ENCODE measurements around the gene RAD21L1. TPM values are rescaled to one million over a fixed set of nuclear protein-coding genes. Genes with fewer than 3 reads are reported as not detected.
"Not testable (repeated sequence)": the region's sequence is repeated elsewhere in the genome, so short reads cannot be mapped to it uniquely, and the experiment has no call there.

Gene RAD21L1
- total RNA-seq, 2 experiments from 2014 or later: 0.27 TPM; not detected in 1

- POLR2A ChIA-PET; H3K4me3 Mint-ChIP-seq; DNase-seq; H3K36me3 Mint-ChIP-seq (ENCODE audit: low read depth); H3K27ac Mint-ChIP-seq; H3K4me1 Mint-ChIP-seq; H3K9me3 Mint-ChIP-seq: not testable (repeated sequence)
- CTCF ChIA-PET: interaction anchor here (2.2 kb wide), 1 partner anchor 16 kb away, joined by 8 read pairs; the partner anchor contains the start of gene SNPH
- peaks cover 16% of the 10 kb centered on the region for H3K27me3 Mint-ChIP-seq
Observed at GRCh38 chr20:1250282-1250681, 24.4 kb downstream of the RAD21L1 start.

- CTCF ChIA-PET: no interaction called here
- Mint-ChIP-seq H3K4me1 (peaks cover 6% of the 10 kb centered on the region), H3K9me3 (peaks cover 2% of the 10 kb centered on the region), H3K4me3 (no peak overlapping the region), H3K36me3 (ENCODE audit: low read depth) (no peaks in the 10 kb centered on the region), H3K27ac (no peak overlapping the region), H3K27me3 (peaks cover 24% of the 10 kb centered on the region)
- POLR2A ChIA-PET: no interaction called here
- no peak for DNase-seq
Observed at GRCh38 chr20:1252416-1252815, 26.6 kb downstream of the RAD21L1 start.

GRCh38 chr20:1254254-1254653, 28.4 kb downstream of the RAD21L1 start:
- no peak overlapping the region for H3K27ac Mint-ChIP-seq
- POLR2A ChIA-PET: no interaction called here
- no peaks in the 10 kb centered on the region for H3K36me3 Mint-ChIP-seq (ENCODE audit: low read depth)
- H3K4me1 Mint-ChIP-seq: peaks cover 6% of the 10 kb centered on the region
- H3K27me3 Mint-ChIP-seq: peaks cover 25% of the 10 kb centered on the region
- DNase-seq: no peak
- H3K4me3 Mint-ChIP-seq: no peak overlapping the region
- peaks cover 2% of the 10 kb centered on the region for H3K9me3 Mint-ChIP-seq
- CTCF ChIA-PET: interaction anchor here (0.6 to 1.1 kb wide), 4 partner anchors 12 to 339 kb away, joined by 3 read pairs; no protein-coding TSS in a partner anchor

- CTCF ChIA-PET: interaction anchor here (1.5 kb wide), 1 partner anchor 11 kb away, joined by 6 read pairs; the partner anchor contains the start of gene SNPH
- peaks cover 6% of the 10 kb centered on the region for H3K4me1 Mint-ChIP-seq
Observed at GRCh38 chr20:1255675-1256074, 29.8 kb downstream of the RAD21L1 start.

GRCh38 chr20:1263853-1264252, 38.0 kb downstream of the RAD21L1 start:
- POLR2A ChIA-PET: no interaction called here
- H3K4me3 Mint-ChIP-seq: no peak overlapping the region
- peaks cover 12% of the 10 kb centered on the region for H3K36me3 Mint-ChIP-seq (ENCODE audit: low read depth)
- H3K27me3 Mint-ChIP-seq: no peaks in the 10 kb centered on the region
- DNase-seq: no peak
- peaks cover 6% of the 10 kb centered on the region for H3K9me3 Mint-ChIP-seq
- CTCF ChIA-PET: interaction anchor here (1.7 kb wide), 1 partner anchor 10 kb away, joined by 5 read pairs; no protein-coding TSS in a partner anchor
- peaks cover 31% of the 10 kb centered on the region for H3K4me1 Mint-ChIP-seq
- H3K27ac Mint-ChIP-seq: no peak overlapping the region

More at GRCh38 chr20:1255675-1256074, 29.8 kb downstream of the RAD21L1 start:
- Mint-ChIP-seq H3K9me3 (peaks cover 2% of the 10 kb centered on the region), H3K27ac (no peak overlapping the region), H3K36me3 (ENCODE audit: low read depth) (no peaks in the 10 kb centered on the region), H3K27me3 (peaks cover 25% of the 10 kb centered on the region), H3K4me3 (no peak overlapping the region)
- no peak for DNase-seq
- POLR2A ChIA-PET: no interaction called here

DNA sequence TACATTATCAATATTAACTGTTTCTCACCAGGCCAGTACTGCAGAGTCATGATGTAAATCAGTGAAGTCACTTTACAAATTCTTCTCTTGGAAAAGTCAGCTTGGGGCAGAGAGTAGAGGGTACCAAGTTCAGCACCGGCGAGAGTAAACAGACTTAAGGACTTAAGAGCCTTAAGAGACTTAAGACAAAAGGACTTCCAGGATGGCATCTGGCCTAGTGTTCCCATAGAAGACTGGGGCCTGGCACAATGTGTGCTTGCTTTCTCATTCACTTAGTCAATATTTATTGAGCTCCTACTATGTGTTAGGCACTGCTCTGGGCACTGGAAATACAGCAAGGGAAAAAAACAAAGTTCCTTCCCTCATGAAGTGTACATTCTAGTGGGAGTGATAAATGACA, 38.9 kb downstream of the RAD21L1 start:
- Mint-ChIP-seq H3K27me3 (no peaks in the 10 kb centered on the region), H3K36me3 (ENCODE audit: low read depth) (peaks cover 12% of the 10 kb centered on the region), H3K9me3 (peaks cover 6% of the 10 kb centered on the region), H3K4me3 (no peak overlapping the region), H3K4me1 (peaks cover 31% of the 10 kb centered on the region), H3K27ac (peak overlapping the region; percentile 37)
- ChIA-PET CTCF (interaction anchor here (0.8 kb wide), 1 partner anchor 38 kb away, joined by 3 read pairs; no protein-coding TSS in a partner anchor), POLR2A (no interaction called here)
- DNase-seq: no peak

GRCh38 chr20:1265226-1265915, 39.5 kb downstream of the RAD21L1 start:
- peak overlapping the region; percentile 88 for H3K4me3 Mint-ChIP-seq
- DNase-seq: no peak
- H3K4me1 Mint-ChIP-seq: peaks cover 31% of the 10 kb centered on the region
- H3K36me3 Mint-ChIP-seq (ENCODE audit: low read depth): peaks cover 14% of the 10 kb centered on the region
- POLR2A ChIA-PET: no interaction called here
- H3K27ac Mint-ChIP-seq: peak overlapping the region; percentile 89
- CTCF ChIA-PET: interaction anchor here (0.8 kb wide), 1 partner anchor 38 kb away, joined by 3 read pairs; no protein-coding TSS in a partner anchor
- peaks cover 6% of the 10 kb centered on the region for H3K9me3 Mint-ChIP-seq
- no peaks in the 10 kb centered on the region for H3K27me3 Mint-ChIP-seq

DNA sequence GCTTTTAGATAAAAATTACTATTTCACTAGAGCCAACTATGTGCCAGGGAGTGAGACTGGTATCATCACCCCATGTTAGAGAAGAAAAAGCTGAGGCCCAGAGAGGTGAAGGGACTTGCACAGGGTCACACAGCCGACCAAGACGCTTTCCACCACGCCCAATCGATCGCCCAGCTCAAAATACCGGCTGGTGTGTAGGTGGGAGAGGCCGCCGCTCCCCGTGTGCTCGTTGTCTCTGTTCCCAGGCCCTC, 40.0 kb downstream of the RAD21L1 start:
- Mint-ChIP-seq H3K9me3 (peaks cover 6% of the 10 kb centered on the region), H3K4me1 (peaks cover 31% of the 10 kb centered on the region), H3K27me3 (no peaks in the 10 kb centered on the region), H3K27ac (peak overlapping the region; percentile 89), H3K36me3 (ENCODE audit: low read depth) (peaks cover 14% of the 10 kb centered on the region), H3K4me3 (peak overlapping the region; percentile 88)
- DNase-seq: no peak
- CTCF ChIA-PET: interaction anchor here (2.0 kb wide), 2 partner anchors 10 to 16 kb away, joined by 6 to 8 read pairs; no protein-coding TSS in a partner anchor
- POLR2A ChIA-PET: no interaction called here

DNA sequence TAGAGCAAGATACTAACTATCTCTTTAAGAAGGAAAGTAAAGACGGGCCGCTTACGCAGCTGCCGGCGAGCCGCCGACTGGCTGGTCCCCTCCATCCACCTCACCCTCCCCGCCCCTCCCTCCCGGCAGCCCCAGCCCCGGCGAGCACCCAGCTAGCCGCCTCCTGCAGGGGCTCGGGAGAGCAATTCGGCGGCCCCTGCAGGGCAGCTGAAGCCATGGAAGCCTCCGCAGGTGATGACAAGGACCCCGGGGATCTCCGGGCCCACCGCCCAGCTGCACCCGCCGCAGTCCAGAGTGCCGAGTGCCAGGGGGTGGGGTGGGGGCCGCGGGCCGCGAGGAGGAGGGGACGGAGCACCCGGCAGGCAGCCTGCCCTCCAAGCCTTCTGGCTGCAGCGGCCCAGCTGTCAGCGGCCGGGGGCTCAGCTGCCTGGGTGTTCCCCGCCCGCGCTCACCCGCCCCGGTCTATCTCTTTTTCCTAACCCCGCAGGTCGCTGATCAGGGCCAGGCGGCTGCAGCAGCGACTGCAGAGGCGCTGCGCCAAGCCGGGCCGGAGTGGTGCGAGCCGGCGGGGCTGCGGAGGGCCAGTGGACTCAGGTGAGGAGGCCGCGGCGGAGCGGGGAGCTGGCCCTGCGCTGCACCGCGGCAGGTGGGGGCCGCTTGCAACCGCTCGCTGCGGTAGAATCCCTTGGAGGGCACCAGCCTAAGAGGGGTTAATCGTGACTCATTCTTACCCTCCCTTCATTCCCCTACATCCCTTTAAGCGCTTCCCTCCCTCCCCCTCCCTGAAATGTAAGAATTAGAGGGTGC, 40.5 kb downstream of the RAD21L1 start, which contains the start of gene SNPH:
SNPH (plus strand) TSS at position 128 of the 807 bp plus-strand sequence. CDS start 29,946 bp downstream, outside the sequence.
- H3K4me3 Mint-ChIP-seq: peak within 1 kb of the TSS; percentile 88
- peak within 1 kb of the TSS; percentile 89 for H3K27ac Mint-ChIP-seq
- no peaks in the 10 kb centered on the region for H3K27me3 Mint-ChIP-seq
- peaks cover 6% of the 10 kb centered on the region for H3K9me3 Mint-ChIP-seq
- POLR2A ChIA-PET: no interaction called here
- CTCF ChIA-PET: interaction anchor here (2.0 kb wide), 2 partner anchors 10 to 17 kb away, joined by 6 to 8 read pairs; no protein-coding TSS in a partner anchor
- H3K36me3 Mint-ChIP-seq (ENCODE audit: low read depth): peaks cover 14% of the 10 kb centered on the region
- peak; percentile 76 for DNase-seq
- peaks cover 31% of the 10 kb centered on the region for H3K4me1 Mint-ChIP-seq

DNA sequence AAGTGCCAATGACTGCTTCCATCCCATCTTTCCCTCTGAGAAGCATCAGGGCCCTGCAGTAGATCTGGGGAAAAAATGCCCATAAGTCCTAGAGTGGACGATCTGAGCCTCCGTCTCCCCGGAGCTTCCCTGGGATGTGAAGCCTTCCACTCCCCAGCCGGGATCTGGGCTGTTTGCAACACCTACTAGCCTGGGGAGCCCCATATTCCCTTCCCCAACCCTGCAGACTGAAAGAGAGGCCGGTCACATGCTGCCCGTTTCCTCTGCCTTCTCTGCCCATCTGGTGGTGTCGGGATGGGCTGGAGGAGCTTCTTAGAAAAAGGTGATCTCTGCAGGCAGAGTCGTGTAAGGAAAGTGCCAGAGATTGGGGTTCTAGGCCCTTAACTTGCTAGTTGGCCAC, 41.3 kb downstream of the RAD21L1 start:
- H3K36me3 Mint-ChIP-seq (ENCODE audit: low read depth): peaks cover 13% of the 10 kb centered on the region
- peaks cover 5% of the 10 kb centered on the region for H3K9me3 Mint-ChIP-seq
- H3K4me1 Mint-ChIP-seq: peaks cover 34% of the 10 kb centered on the region
- CTCF ChIA-PET: interaction anchor here (2.0 kb wide), 2 partner anchors 11 to 17 kb away, joined by 6 to 8 read pairs; no protein-coding TSS in a partner anchor
- no peak for DNase-seq
- POLR2A ChIA-PET: no interaction called here
- H3K27me3 Mint-ChIP-seq: no peaks in the 10 kb centered on the region
- peak overlapping the region; percentile 88 for H3K4me3 Mint-ChIP-seq
- H3K27ac Mint-ChIP-seq: no peak overlapping the region

- Mint-ChIP-seq H3K9me3 (peaks cover 2% of the 10 kb centered on the region), H3K27me3 (no peaks in the 10 kb centered on the region), H3K4me1 (peaks cover 33% of the 10 kb centered on the region), H3K27ac (no peak overlapping the region), H3K4me3 (peak overlapping the region; percentile 88), H3K36me3 (ENCODE audit: low read depth) (peaks cover 9% of the 10 kb centered on the region)
- no peak for DNase-seq
- CTCF ChIA-PET: interaction anchor here (2.0 kb wide), 2 partner anchors 12 to 18 kb away, joined by 6 to 8 read pairs; no protein-coding TSS in a partner anchor
- POLR2A ChIA-PET: no interaction called here
Observed at GRCh38 chr20:1267809-1268374, 42.0 kb downstream of the RAD21L1 start.

GRCh38 chr20:1269235-1269634, 43.4 kb downstream of the RAD21L1 start:
- Mint-ChIP-seq H3K4me1 (peaks cover 33% of the 10 kb centered on the region), H3K4me3 (no peak overlapping the region), H3K9me3 (no peaks in the 10 kb centered on the region), H3K36me3 (ENCODE audit: low read depth) (peaks cover 3% of the 10 kb centered on the region), H3K27ac (no peak overlapping the region), H3K27me3 (no peaks in the 10 kb centered on the region)
- ChIA-PET POLR2A (no interaction called here), CTCF (no interaction called here)
- DNase-seq: no peak

GRCh38 chr20:1269850-1270249, 44.0 kb downstream of the RAD21L1 start:
- DNase-seq: no peak
- POLR2A ChIA-PET: no interaction called here
- Mint-ChIP-seq H3K4me3 (no peak overlapping the region), H3K27me3 (no peaks in the 10 kb centered on the region), H3K4me1 (peaks cover 30% of the 10 kb centered on the region), H3K27ac (no peak overlapping the region), H3K36me3 (ENCODE audit: low read depth) (peaks cover 3% of the 10 kb centered on the region), H3K9me3 (no peaks in the 10 kb centered on the region)
- CTCF ChIA-PET: interaction anchor here (0.5 to 1.6 kb wide), 3 partner anchors 19 to 723 kb away, joined by 3 to 6 read pairs (median 4); no protein-coding TSS in a partner anchor
